ENCODE data around the gene PARVB.
"Not testable (repeated sequence)": the region's sequence is repeated elsewhere in the genome, so short reads cannot be mapped to it uniquely, and the experiment has no call there.

Gene PARVB

DNA sequence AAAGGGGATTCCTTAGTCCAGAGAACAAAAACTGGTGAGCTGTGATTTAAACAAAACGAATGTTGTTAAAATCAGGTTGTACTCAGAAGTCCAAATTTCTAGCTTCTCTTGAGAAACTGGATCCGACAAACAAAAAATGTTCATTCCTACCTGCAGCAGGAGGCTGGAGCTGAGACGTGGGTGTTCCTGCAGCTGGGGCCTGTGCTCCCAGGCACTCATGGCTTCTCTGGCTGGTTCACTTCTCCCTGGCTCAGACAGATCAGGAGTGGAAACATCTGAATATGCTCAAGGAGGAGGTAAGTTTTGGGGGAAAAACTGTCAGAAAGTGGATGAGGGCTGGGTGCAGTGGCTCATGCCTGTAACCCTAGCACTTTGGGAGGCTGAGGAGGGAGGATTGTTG, 24.7 kb upstream of the PARVB start:
- no peak for DNase-seq

DNA sequence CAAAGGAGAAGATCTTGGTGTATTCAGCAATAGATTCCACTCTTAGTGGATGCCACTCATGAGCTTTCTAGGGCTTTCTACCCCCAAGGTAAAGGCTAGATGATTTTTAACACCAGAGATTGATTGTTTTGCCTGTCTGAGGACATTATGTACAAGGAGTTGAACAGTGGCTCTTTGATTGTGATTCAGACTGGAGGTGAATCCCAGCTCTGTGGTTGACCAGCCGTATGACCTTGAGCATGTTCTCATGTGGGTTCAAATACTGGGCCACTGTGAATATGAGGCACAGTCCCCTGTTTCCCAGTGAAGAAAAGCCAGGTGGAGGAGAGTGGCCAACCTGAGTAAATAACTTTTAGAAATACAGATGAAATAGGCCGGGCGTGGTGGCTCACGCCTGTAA, 24.0 kb upstream of the PARVB start:
- no peak for DNase-seq

GRCh38 chr22:44001521-44001920, 22.6 kb upstream of the PARVB start:
- no peak for DNase-seq

DNA sequence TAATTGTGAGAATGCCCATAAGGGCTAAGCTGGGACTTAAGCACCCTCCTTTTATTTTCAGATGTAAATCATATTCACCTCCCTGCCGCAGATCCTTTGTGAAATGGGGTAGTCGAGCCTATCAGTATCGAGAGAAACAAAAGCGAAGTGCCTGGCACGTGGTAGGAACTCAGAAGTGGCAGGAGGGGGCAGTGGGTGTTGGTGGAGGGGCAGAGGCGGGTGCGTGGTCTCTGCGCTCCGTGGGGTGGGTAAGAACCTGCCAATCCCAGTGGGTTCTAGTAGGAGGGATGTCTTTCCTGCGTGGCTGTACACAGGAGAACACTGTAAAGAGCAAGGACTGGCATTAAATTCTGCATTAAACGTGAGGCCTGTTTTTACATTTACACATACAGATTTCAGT, 21.8 kb upstream of the PARVB start:
- no peak for DNase-seq

DNA sequence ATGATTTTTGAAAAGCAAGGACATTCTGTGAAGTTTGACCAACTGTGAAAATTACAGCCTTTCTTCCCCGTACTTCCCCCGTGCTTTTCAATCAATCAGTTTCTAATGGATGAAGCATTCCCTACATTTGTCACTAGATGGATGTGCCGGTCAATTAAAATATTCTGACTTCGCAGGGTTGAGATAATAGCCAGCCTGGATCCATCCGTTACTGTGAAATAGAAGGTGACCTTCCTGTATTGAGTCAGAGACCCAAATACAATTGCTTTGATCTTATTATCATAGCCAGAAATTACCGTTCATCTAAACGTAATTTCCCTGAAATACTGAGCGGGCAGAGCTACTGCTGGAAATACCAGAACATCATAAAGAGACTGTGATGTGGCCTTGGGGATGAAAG, 21.1 kb upstream of the PARVB start:
- no peak for DNase-seq

- no peak for DNase-seq
Observed at GRCh38 chr22:44003405-44004103, 20.5 kb upstream of the PARVB start.

DNA sequence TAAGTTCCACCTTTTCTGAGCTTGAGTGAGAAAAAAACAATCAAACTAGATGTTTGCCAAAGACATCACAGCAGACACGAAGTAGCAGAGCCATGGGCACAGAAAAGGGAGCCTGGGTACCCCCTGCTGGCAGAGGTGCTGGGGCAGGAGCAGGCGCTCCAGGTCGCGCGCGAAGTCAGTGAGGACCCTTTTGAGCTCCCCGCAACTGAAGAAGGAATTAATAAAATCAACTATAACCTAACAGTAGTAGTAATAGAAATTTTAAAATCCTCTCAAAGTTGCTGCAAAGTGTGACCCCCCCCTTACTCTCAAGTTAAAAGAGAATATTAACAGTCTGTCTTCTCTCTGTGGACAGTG, 20.0 kb upstream of the PARVB start:
- DNase-seq = no peak

GRCh38 chr22:44005524-44005923, 18.6 kb upstream of the PARVB start:
- DNase-seq = no peak

DNA sequence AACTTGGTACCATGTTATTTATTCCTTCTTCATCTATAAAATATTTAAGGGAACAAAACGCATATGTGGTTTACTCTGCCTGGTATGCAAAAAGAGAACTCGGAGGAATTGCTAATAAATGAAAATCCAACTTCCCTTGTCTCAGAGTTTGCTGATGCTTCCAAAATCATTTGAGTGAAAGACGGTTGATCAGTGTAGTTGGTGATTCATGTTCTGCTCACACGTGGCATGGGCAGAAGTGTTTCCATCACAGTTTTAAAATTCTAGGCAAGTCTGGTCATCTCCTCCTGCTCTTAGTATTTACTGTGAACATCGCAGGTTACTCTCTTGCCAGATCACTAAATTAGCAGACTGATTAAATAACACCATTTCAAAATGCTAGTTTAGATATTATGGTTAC, 11.9 kb upstream of the PARVB start:
- no peak for DNase-seq

GRCh38 chr22:44012591-44012990, 11.5 kb upstream of the PARVB start:
- no peak for DNase-seq

DNA sequence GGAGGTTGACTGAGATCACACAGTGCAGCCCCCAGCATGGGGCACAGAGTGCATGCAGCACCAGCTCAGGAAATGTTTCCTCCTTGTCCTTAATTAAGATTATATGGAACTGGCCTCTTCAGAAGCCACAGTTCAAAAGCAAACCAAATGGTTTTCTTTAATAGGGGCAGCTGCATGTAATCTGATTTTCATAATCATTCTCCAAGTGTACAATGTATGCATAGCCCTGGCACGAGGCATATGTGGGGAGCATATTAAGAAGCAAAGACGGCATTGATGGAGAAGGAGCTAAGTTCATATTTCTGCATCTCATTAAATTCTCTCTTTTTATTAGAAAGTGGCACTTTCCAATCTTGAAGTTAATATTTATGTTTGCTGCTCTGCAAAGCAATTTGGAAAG, 9.9 kb upstream of the PARVB start:
- DNase-seq = no peak

GRCh38 chr22:44016586-44016985, 7.5 kb upstream of the PARVB start:
- not testable (repeated sequence) for DNase-seq

DNA sequence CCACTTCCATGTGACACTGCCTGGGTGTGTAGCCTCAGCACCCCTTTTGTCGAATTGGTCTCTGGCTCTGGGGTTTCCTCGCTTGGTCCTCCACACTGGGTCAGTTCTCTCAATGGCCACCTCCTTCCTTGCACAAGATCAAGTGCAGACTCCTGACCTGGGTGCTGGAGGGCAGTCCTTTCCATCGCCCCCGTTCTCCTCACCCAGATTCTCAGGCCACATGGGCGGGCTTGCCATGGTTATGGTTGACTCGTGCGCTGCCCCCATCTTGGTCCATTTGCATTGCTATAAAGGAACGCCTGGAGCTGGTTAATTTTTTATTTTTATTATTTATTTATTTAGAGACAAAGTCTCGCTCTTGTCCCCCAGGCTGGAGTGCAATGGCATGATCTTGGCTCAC, 5.5 kb upstream of the PARVB start:
- DNase-seq = no peak

GRCh38 chr22:44019416-44019815, 4.7 kb upstream of the PARVB start:
- DNase-seq = no peak

- DNase-seq = no peak
Observed at GRCh38 chr22:44019846-44020245, 4.3 kb upstream of the PARVB start.

- DNase-seq = no peak
Observed at GRCh38 chr22:44020981-44021380, 3.1 kb upstream of the PARVB start.

DNA sequence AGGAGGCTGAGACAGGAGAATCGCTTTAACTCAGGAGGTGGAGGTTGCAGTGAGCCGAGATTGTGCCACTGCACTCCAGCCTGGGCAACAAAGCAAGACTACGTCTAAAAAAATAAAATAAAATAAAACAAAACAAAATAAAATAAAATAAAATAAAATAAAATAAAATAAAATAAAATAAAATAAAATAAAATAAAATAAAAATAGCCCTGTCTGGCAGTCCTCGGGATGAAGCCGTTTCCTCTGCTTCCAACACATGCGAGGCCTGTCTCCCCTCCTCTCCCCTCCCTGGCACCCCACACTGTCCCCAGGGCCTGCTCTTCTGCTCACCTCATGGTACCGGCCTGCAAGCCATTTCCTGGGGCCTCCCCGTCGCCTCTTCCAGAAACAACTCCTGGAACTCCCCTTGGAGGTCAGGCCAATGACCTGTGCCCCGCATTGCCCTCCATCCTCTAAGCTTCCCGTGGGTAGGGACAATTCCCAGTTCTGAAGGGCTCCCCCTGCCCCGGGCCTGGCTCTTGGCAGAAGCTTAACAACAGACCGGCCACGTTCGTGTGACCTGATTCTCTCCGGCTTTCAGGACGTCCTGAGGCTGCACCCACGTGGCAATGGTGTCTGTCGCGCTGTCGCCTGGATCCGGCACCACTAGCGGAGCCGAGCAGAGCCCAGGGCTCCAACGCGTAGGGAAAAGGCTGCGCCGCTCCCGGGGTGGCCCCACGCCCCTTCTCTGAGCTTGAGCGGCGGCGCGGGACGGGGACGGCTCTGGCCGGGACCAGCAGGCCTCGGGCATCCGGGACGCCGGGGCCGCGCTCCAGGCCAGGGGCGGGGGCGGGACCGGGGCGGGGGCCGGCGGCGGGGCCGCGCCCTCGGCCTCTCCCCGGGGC, 456 bp upstream of the PARVB start:
- no peak for DNase-seq

GRCh38 chr22:44025171-44026065, 1.3 kb downstream of the PARVB start:
- no peak for DNase-seq

DNA sequence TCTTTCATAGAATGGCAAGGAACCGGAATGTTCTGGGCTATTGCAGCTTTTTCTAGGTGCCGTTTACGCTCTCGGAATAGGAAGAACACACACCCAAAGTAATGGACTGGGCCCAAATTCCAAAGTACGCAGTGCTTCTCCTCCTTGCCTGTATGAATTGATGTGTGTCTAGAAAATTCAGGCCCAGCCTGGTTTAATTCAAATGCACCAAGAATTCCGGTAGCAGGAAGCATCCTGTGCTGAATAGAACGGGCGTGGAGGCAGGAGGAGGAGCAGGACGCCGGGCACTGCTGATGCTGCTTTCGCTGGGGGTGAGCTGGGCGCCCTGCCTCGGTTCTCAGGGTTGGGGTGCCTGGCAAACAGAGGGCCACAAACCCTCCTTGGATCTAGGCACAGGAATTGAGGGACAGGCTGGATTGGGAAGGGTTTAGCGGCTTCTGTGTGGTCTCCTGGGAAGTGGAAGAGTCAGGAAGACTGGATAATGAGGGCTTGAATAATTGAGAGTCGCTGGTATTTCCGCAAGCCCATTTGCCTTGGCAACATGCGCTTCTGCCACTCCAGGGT, 2.0 kb downstream of the PARVB start:
- DNase-seq = no peak

DNA sequence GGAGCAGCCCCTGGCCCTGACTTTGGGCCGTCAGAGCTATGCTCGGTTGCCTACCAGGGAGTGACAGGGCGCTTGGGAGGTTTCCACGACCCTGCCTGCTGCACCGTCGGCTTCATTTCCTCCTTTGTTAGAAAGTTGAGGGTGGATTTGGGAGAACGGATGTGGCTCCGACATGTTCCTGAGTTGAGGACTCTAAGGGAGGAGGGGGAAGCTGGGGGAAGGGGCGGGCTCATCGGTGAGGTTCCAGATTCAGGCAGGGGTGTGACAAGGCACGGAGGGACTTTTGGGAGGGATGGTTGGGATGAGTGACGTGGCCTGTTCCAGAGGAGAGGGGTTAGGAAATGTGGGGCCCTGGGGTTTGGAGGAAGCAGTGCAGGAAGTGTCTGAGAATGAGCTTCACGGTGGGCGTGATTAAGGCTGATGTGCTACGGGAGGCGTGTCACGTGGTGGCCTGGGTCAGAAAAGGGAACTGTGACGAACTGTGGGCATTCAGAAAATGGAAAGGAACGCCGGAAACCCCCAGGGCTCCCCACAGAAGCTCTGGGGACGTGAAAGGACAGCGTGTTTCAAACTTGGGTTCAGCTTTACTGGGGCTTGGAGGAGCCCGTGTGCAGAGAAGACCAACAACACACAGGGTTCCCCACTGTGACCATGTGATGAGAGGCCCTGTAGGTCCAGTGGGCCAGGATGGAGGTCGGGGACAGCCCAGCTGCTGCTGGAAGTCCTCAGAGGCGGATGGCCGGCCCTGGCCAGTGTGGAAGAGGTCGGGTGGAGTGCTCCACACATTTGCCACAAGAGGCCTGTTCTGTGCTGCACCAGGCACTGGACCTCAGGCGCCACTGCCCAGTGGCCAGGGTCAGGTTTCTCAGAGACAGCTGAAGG, 2.8 kb downstream of the PARVB start:
- no peak for DNase-seq

GRCh38 chr22:44028091-44028490, 4.0 kb downstream of the PARVB start:
- DNase-seq = no peak

- DNase-seq = no peak
Observed at GRCh38 chr22:44029069-44029468, 5.0 kb downstream of the PARVB start.

All from NCI-H1092 (cell line).